Measurements from ENCODE around the gene KLF5. TPM values are rescaled to one million over a fixed set of nuclear protein-coding genes. Genes with fewer than 3 reads are reported as not detected.

Gene KLF5
- total RNA-seq, 6 donors from 2014 or later = 43.5 to 112 (median 61.8) TPM

GRCh38 chr13:73061473-73061872, 2.7 kb downstream of the KLF5 start:
- Histone ChIP-seq H3K9me3 (no peaks in the 10 kb centered on the region), H3K27ac (peak overlapping the region; percentile 16 to 91 (median 82)), H3K27me3 (no peaks in the 10 kb centered on the region), H3K4me1 (peaks cover 0 to 32% (median 5%) of the 10 kb centered on the region in 4 donors), H3K4me3 (peak overlapping the region in 3 of 4 donors; percentile 73 to 93 (median 83)), H3K36me3 (peaks cover 0 to 6% (median 0%) of the 10 kb centered on the region in 4 donors)
- TF ChIP-seq POLR2A (IDR thresholded peaks at IDR 0.05) = no peak
- peak in 1 of 4 donors; percentile 11 for TF ChIP-seq EP300 (IDR thresholded peaks at IDR 0.05)
- no peak for ATAC-seq (ENCODE audit: low FRiP score in 2 of 2)
- DNase-seq = no peak
- WGBS, 2 donors = 56 to 73% methylated on average over 6 of the region's 6 CpGs

GRCh38 chr13:73061876-73062275, 3.1 kb downstream of the KLF5 start:
- DNase-seq = no peak
- TF ChIP-seq EP300 (IDR thresholded peaks at IDR 0.05) (no peak), CTCF (IDR thresholded peaks at IDR 0.05) (no peak), POLR2AphosphoS5 (IDR thresholded peaks at IDR 0.05) (no peak), POLR2A (IDR thresholded peaks at IDR 0.05) (no peak)
- WGBS, 2 donors = 66 to 80% methylated on average over 9 of the region's 9 CpGs
- Histone ChIP-seq H3K4me1 (peaks cover 0 to 32% (median 5%) of the 10 kb centered on the region in 4 donors), H3K36me3 (peaks cover 0 to 6% (median 0%) of the 10 kb centered on the region in 4 donors), H3K4me3 (peak overlapping the region in 3 of 4 donors; percentile 73 to 93 (median 83)), H3K9me3 (no peaks in the 10 kb centered on the region), H3K27ac (peak overlapping the region; percentile 16 to 91 (median 82)), H3K27me3 (no peaks in the 10 kb centered on the region)
- no peak for ATAC-seq (ENCODE audit: low FRiP score in 2 of 2)

- TF ChIP-seq CTCF (IDR thresholded peaks at IDR 0.05) = no peak
- no peak for TF ChIP-seq POLR2AphosphoS5 (IDR thresholded peaks at IDR 0.05)
- TF ChIP-seq POLR2A (IDR thresholded peaks at IDR 0.05) = no peak
- no peak for TF ChIP-seq EP300 (IDR thresholded peaks at IDR 0.05)
- peaks cover 0 to 6% (median 0%) of the 10 kb centered on the region in 4 donors for H3K36me3 ChIP-seq
- no peaks in the 10 kb centered on the region for H3K27me3 ChIP-seq
- 69 to 85% methylated on average over 13 of the region's 13 CpGs for WGBS, 2 donors
- peaks cover 0 to 32% (median 5%) of the 10 kb centered on the region in 4 donors for H3K4me1 ChIP-seq
- no peaks in the 10 kb centered on the region for H3K9me3 ChIP-seq
- DNase-seq = no peak
- H3K27ac ChIP-seq = peak overlapping the region in 3 of 4 donors; percentile 16 to 91 (median 89)
- peak overlapping the region in 3 of 4 donors; percentile 73 to 93 (median 83) for H3K4me3 ChIP-seq
- no peak for ATAC-seq (ENCODE audit: low FRiP score in 2 of 2)
Measured at GRCh38 chr13:73062468-73062867, 3.7 kb downstream of the KLF5 start.

GRCh38 chr13:73063166-73063565, 4.4 kb downstream of the KLF5 start:
- Histone ChIP-seq H3K4me1 (peaks cover 0 to 28% (median 4%) of the 10 kb centered on the region in 4 donors), H3K4me3 (peak overlapping the region in 2 of 4 donors; percentile 83 to 93), H3K27me3 (no peaks in the 10 kb centered on the region), H3K27ac (peak overlapping the region in 1 of 4 donors; percentile 4), H3K9me3 (no peaks in the 10 kb centered on the region), H3K36me3 (peaks cover 0 to 6% (median 0%) of the 10 kb centered on the region in 4 donors)
- WGBS, 2 donors = 50 to 64% methylated on average over 3 of the region's 3 CpGs
- no peak for ATAC-seq (ENCODE audit: low FRiP score in 2 of 2)
- no peak for DNase-seq
- TF ChIP-seq EP300 (IDR thresholded peaks at IDR 0.05) (no peak), POLR2AphosphoS5 (IDR thresholded peaks at IDR 0.05) (no peak), POLR2A (IDR thresholded peaks at IDR 0.05) (no peak), CTCF (IDR thresholded peaks at IDR 0.05) (no peak)

- ATAC-seq (ENCODE audit: low FRiP score in 2 of 2) (no peak), DNase-seq (no peak)
- H3K27ac ChIP-seq = peak overlapping the region in 1 of 4 donors; percentile 44
- no peak for TF ChIP-seq CTCF (IDR thresholded peaks at IDR 0.05)
- no peak for TF ChIP-seq POLR2AphosphoS5 (IDR thresholded peaks at IDR 0.05)
- no peak for TF ChIP-seq EP300 (IDR thresholded peaks at IDR 0.05)
- TF ChIP-seq POLR2A (IDR thresholded peaks at IDR 0.05) = no peak
- H3K4me3 ChIP-seq = peak overlapping the region in 1 of 4 donors; percentile 21
- no peaks in the 10 kb centered on the region for H3K9me3 ChIP-seq
- no peaks in the 10 kb centered on the region for H3K27me3 ChIP-seq
- 49 to 52% methylated on average over 2 of the region's 2 CpGs for WGBS, 2 donors
- H3K36me3 ChIP-seq = peaks cover 0 to 6% (median 0%) of the 10 kb centered on the region in 4 donors
- H3K4me1 ChIP-seq = peaks cover 0 to 11% (median 2%) of the 10 kb centered on the region in 4 donors
Measured at GRCh38 chr13:73065036-73065435, 6.2 kb downstream of the KLF5 start.
